Endometrial microvascular endothelial cells (primary cell): Measurements from ENCODE around the gene CPPED1. TPM values are rescaled to one million over a fixed set of nuclear protein-coding genes. Genes with fewer than 3 reads are reported as not detected.
"Not testable (repeated sequence)": the region's sequence is repeated elsewhere in the genome, so short reads cannot be mapped to it uniquely, and the experiment has no call there.

Source experiments
- in situ Hi-C: cut with HindIII; loops from 2 replicates; pipeline ENCODE4 v1.10.0; 2017; ENCODE audit warnings: low sequenced_read_pairs, low pct_unique_long_range_greater_than_20kb; ENCODE audit errors: inconsistent ontology term
- total RNA-seq: library from RNA; depleted of rRNA; stranded (reverse); fragments of >200 nt; gene quantifications from one replicate; pipeline ENCODE4 v1.2.3, GENCODE V29; 2015; ENCODE audit errors: inconsistent ontology term

The CPPED1 gene
- total RNA-seq, 1 donor from 2014 or later, result 34.4 TPM

DNA sequence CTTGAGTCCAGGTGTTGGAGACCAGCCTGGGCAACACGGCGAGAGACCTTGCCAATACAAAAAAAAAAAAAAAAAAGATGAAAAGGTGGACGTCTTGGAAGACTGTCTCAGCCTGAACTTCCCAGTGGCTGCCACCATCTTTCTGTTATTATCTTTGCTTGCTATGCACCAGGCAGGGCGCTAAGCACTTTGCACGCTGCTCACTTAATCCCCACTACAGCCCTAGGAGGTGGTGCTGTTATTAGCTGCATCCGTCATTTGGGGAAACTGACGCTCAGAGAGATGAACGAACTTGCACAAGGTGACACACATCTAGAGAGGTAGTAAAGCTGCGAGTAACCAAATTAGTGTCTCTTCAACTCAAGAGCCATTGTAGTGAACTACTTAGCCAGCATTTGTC is 708 bp upstream of the CPPED1 start:
- in situ Hi-C loops, result no loop called here

DNA sequence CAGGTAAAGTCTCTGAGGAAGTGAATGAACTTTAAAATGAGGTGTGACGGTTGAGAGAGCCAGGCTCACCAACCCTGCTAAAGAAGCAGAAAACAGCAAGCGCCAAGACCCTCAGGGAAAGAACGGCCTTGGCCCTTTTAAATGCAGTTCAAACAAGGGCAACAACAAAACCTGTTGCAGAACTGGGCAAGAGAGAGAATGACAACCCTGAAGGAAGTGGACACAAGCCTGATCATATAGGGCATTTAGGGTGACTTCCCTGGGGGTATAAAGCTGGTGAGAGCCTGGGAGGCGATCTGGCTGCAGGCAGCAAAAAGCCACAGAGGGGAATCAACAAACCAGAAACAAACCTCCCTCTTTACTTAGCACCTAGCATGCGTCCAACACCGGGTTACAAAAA is 1.0 kb downstream of the CPPED1 start:
- in situ Hi-C loops, result no loop called here

DNA sequence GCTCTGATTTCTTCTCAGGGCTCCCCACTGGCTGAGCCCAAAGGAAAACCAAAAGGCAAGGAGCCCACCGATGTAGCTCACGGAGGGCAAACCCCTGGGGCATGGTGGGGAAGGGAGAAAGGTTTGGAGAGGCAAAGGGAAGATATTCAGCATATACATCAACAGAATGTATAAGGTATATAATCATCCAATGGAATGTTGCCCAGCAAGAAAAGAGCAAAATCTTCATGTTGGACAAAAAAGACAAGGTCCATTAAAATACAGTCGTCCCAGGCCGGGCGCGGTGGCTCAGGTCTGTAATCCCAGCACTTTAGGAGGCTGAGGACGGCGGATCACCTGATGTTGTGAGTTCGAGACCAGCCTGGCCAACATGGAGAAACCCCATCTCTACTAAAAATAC is 1.6 kb downstream of the CPPED1 start:
- in situ Hi-C loops, result no loop called here

DNA sequence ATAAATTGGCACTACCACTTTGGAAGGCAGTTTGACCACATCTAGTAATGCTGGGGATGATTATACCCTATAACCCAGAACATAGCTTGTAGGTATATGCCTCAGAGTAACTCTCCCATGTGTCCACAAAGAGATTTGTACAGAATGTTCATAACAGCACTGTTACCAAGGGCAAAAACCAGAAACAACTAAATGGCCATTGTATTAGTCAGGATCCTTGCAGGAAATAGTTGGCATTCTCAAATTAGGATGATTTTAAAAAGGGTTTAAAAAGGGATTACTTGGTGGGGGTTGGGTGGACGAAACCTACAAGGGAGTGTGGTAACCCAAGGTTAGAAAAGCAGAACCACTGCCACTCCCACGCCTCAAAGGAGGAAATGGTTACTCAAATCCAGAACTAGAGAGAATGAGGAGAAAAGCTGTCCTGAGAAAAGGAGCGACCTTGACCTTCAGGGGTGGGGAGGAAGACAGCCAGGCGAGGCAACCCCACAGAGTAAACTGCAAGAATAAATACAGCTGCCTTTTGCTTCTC is 2.1 kb downstream of the CPPED1 start:
- in situ Hi-C loops, result no loop called here

GRCh38 chr16:12800817-12801216 is 2.9 kb downstream of the CPPED1 start:
- in situ Hi-C loops, result no loop called here

DNA sequence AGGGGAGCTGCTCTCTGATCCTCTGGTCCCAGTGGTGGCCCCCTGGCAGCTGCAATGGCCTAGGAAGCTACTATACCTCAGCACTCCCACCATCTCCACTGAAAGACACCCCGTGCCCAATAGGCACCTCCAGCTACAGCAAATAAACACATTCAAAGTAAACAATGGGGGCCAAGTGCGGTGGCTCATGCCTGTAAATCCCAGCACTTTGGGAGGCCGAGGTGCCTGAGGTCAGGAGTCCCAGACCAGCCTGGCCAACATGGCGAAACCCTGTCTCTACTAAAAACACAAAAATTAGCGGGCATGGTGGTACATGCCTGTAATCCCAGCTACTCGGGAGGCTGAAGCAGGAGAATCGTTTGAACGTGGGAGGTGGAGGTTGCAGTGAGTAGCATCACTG is 3.7 kb downstream of the CPPED1 start:
- in situ Hi-C loops, result not testable (repeated sequence)

- in situ Hi-C loops, result no loop called here
These were observed 4.8 kb downstream of the CPPED1 start for GRCh38 chr16:12798846-12799245.

- in situ Hi-C loops, result no loop called here
These were observed 5.5 kb downstream of the CPPED1 start for GRCh38 chr16:12798171-12798570.

DNA sequence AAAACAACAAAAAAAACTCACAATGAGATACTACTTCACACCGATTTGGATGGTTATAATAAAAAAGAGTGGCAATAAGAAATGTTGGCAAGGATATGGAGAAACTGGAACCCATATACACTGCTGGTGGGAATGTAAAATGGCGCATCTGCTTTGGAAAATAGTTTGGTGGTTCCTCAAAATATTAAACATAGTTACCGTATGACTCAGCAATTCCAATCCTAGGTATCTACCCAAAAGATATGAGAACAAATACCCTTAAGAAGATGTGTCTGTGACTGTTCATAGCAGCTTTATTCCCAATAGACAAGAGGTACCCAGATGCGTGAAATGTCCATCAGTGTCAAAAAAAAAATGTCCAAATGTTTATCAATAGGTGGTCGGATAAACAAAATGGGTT is 7.2 kb downstream of the CPPED1 start:
- in situ Hi-C loops, result no loop called here

- in situ Hi-C loops, result no loop called here
These were observed 8.9 kb downstream of the CPPED1 start for GRCh38 chr16:12794486-12795387.

GRCh38 chr16:12793865-12794240 is 9.8 kb downstream of the CPPED1 start:
- in situ Hi-C loops, result no loop called here

DNA sequence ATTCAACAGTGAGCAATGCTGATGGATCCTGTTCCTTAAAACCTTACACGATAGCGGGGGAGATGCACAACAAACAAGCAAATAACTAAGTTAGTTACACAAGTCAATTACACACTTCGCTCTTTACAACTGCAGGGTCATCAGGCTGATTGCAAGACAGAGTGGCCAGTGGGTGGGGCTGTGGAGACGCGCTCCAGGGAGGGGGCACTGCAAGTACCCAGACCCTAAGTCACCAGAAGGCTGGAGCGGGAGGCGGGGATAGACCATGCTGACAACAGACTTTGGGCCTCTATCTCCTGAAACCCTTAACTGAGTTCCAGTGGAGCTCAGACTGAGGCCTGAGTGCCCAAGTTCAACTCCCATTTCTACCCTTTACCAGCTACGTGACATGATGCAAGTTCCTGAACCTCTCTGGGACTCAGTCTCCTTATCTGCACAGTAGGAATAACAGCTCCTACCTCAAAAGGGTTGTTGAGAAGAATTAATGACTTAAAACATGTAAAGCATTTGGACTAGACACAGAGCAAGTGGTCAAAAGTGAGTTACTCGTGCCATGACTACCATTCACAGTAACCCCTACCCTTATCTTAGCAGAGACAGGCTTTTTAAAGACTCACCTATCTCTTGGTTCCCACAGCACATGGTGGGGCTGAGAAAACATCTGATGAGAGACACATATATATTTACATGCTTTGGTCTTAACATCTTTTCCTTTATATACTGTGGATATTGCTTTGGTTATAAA is 10.4 kb downstream of the CPPED1 start:
- in situ Hi-C loops, result no loop called here

DNA sequence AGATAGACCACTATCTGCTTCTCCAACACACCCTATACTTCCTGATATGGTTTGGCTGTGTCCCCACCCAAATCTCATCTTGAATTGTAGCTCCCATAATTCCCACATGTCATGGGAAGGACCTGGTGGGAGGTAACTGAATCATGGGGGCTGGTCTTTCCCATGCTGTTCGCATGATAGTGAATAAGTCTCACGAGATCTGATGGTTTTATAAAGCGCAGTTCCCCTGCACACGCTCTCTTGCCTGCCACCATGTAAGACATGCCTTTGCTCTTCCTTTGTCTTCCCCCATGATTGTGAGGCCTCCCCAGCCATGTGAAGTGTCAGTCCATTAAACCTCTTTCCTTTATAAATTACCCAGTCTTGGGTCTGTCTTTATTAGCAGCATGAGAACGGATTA is 11.2 kb downstream of the CPPED1 start:
- in situ Hi-C loops, result not testable (repeated sequence)

DNA sequence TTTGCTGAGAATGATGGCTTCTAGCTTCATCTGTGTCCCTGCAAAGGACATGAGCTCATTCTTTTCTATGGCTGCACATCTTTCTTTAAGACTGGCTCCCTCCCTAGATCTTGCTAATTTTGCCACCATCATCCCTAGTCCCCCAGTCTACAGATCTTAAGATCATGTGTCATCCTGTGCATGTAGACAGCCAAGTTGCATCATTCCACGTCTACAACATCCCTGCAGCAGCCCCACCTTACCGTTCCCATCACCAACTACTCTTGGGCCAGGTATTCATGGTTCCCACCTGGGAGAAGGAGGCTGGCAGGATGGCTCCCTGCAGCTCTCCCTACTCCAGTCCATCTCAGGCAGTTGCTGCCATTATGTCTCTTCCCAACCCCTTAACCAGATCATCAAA is 12.3 kb downstream of the CPPED1 start:
- in situ Hi-C loops, result no loop called here

DNA sequence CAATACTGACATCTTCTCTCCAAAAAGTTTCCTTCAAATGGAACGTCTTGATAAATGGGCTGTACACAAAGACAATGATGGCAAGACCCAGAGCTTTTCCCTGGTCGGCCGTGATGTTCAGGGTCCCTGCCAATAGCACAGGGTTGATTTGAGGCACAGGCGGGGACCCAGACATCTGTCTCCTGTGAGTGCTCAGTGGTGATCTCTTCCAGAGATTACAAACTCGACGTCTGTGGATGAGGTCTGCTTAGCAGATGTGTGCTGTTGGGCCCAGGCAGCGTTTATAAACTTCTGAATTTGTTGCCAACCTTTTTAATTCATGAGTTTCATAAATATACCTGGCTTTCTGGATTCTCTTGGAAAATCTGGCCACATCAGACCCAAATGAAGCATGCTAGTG is 14.9 kb downstream of the CPPED1 start:
- in situ Hi-C loops, result no loop called here

DNA sequence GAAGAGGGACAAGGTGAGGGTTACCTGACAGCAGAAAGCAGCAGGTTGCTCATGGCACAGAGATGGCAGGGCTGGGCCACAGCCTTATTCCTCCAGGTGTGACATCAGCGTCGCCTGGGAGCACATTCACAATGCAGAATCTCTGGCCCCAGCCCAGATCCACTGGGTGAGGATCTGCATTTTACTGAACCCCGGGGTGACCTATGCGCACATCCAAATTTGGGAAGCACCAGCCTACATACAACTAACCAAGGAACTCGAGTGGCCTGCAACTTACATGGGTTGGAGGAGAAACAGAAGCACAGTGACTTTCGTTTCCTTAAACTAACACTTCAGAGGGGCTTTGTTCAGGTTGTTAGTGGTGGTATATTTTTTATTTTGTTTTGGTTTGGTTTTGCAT is 17.6 kb downstream of the CPPED1 start:
- in situ Hi-C loops, result no loop called here

- in situ Hi-C loops, result no loop called here
These were observed 19.6 kb downstream of the CPPED1 start for GRCh38 chr16:12784076-12784475.

GRCh38 chr16:12781777-12782176 is 21.9 kb downstream of the CPPED1 start:
- in situ Hi-C loops, result no loop called here

- in situ Hi-C loops, result no loop called here
These were observed 23.2 kb downstream of the CPPED1 start for GRCh38 chr16:12780467-12780866.

GRCh38 chr16:12778726-12779125 is 25.0 kb downstream of the CPPED1 start:
- in situ Hi-C loops, result no loop called here
